ENCODE results near the gene SPINK8.
"Not testable (repeated sequence)": the region's sequence is repeated elsewhere in the genome, so short reads cannot be mapped to it uniquely, and the experiment has no call there.

The SPINK8 gene

GRCh38 chr3:48333346-48334245 lies at the start of gene SPINK8:
SPINK8 (minus strand) TSS chr3:48333661; CDS start chr3:48328341, 5,320 bp downstream.
- not testable (repeated sequence) for H3K4me3 ChIP-seq (ENCODE audit: low read depth, low read length)

- no peak overlapping the region for H3K4me3 ChIP-seq (ENCODE audit: low read depth, low read length)
Observed at GRCh38 chr3:48372862-48373435, 39.5 kb upstream of the SPINK8 start.

GRCh38 chr3:48372377-48372770 lies 38.9 kb upstream of the SPINK8 start:
- no peak overlapping the region for H3K4me3 ChIP-seq (ENCODE audit: low read depth, low read length)

GRCh38 chr3:48371651-48372376 lies 38.4 kb upstream of the SPINK8 start, which contains the start of gene FBXW12:
FBXW12 (plus strand) TSS chr3:48372219; CDS start chr3:48372768, 549 bp downstream.
- H3K4me3 ChIP-seq (ENCODE audit: low read depth, low read length), result no peak within 1 kb of the TSS

- H3K4me3 ChIP-seq (ENCODE audit: low read depth, low read length), result no peak overlapping the region
Observed at GRCh38 chr3:48370333-48370713, 36.9 kb upstream of the SPINK8 start.

- no peak overlapping the region for H3K4me3 ChIP-seq (ENCODE audit: low read depth, low read length)
Observed at GRCh38 chr3:48369693-48370332, 36.4 kb upstream of the SPINK8 start.

GRCh38 chr3:48367201-48367600 lies 33.7 kb upstream of the SPINK8 start:
- H3K4me3 ChIP-seq (ENCODE audit: low read depth, low read length), result no peak overlapping the region

GRCh38 chr3:48364840-48365239 lies 31.4 kb upstream of the SPINK8 start:
- no peak overlapping the region for H3K4me3 ChIP-seq (ENCODE audit: low read depth, low read length)

- no peak overlapping the region for H3K4me3 ChIP-seq (ENCODE audit: low read depth, low read length)
Observed at GRCh38 chr3:48361928-48362327, 28.5 kb upstream of the SPINK8 start.

- no peak overlapping the region for H3K4me3 ChIP-seq (ENCODE audit: low read depth, low read length)
Observed at GRCh38 chr3:48356419-48356818, 23.0 kb upstream of the SPINK8 start.

- H3K4me3 ChIP-seq (ENCODE audit: low read depth, low read length), result no peak overlapping the region
Observed at GRCh38 chr3:48353987-48354386, 20.5 kb upstream of the SPINK8 start.

GRCh38 chr3:48352546-48352945 lies 19.1 kb upstream of the SPINK8 start:
- no peak overlapping the region for H3K4me3 ChIP-seq (ENCODE audit: low read depth, low read length)

- no peak overlapping the region for H3K4me3 ChIP-seq (ENCODE audit: low read depth, low read length)
Observed at GRCh38 chr3:48347500-48347899, 14.0 kb upstream of the SPINK8 start.

GRCh38 chr3:48345946-48346572 lies 12.6 kb upstream of the SPINK8 start:
- no peak overlapping the region for H3K4me3 ChIP-seq (ENCODE audit: low read depth, low read length)

GRCh38 chr3:48344867-48345507 lies 11.5 kb upstream of the SPINK8 start:
- no peak overlapping the region for H3K4me3 ChIP-seq (ENCODE audit: low read depth, low read length)

GRCh38 chr3:48343432-48343831 lies 10.0 kb upstream of the SPINK8 start:
- no peak overlapping the region for H3K4me3 ChIP-seq (ENCODE audit: low read depth, low read length)

GRCh38 chr3:48338635-48339034 lies 5.2 kb upstream of the SPINK8 start:
- no peak overlapping the region for H3K4me3 ChIP-seq (ENCODE audit: low read depth, low read length)

- not testable (repeated sequence) for H3K4me3 ChIP-seq (ENCODE audit: low read depth, low read length)
Observed at GRCh38 chr3:48337536-48337935, 4.1 kb upstream of the SPINK8 start.

GRCh38 chr3:48335286-48335685 lies 1.8 kb upstream of the SPINK8 start:
- not testable (repeated sequence) for H3K4me3 ChIP-seq (ENCODE audit: low read depth, low read length)

GRCh38 chr3:48334605-48335004 lies 1.1 kb upstream of the SPINK8 start:
- no peak overlapping the region for H3K4me3 ChIP-seq (ENCODE audit: low read depth, low read length)
